NT2/D1 (cell line): ENCODE results near the gene SLC7A10.

Source experiments
- DNase-seq: peaks from one replicate; pipeline ENCODE4 v3.0.0-alpha.2; 2011; ENCODE audit warnings: low read depth, low spot score
- H3K27me3 ChIP-seq: 2 replicates; pipeline ENCODE4 v1.6.0; 2011; ENCODE audit warnings: mild to moderate bottlenecking; ENCODE audit not compliant: insufficient read length, insufficient read depth
- H3K36me3 ChIP-seq: 2 replicates; pipeline ENCODE4 v1.6.1; 2011; ENCODE audit warnings: mild to moderate bottlenecking, low read length, mixed read lengths; ENCODE audit not compliant: insufficient read depth, insufficient read length
- H3K4me1 ChIP-seq: 2 replicates; pipeline ENCODE4 v1.5.1; 2011; ENCODE audit not compliant: insufficient read depth, insufficient read length
- H3K4me3 ChIP-seq: 2 replicates; pipeline ENCODE4 v1.5.1; 2011; ENCODE audit warnings: low read depth; ENCODE audit not compliant: insufficient read length
- H3K9ac ChIP-seq: 2 replicates; pipeline ENCODE4 v1.6.0; 2011; ENCODE audit warnings: low read depth; ENCODE audit not compliant: insufficient read length
- H3K9me3 ChIP-seq: 2 replicates; pipeline ENCODE4 v1.5.1; 2011; ENCODE audit warnings: mild to moderate bottlenecking, low read length; ENCODE audit not compliant: insufficient read depth
- SUZ12 ChIP-seq: IDR thresholded peaks from 2 replicates; pipeline ENCODE4 v1.6.1; 2011; ENCODE audit not compliant: insufficient read length, insufficient read depth; ENCODE audit errors: extremely low read depth
- YY1 ChIP-seq: IDR thresholded peaks from 2 replicates; pipeline ENCODE4 v1.6.1; 2011; ENCODE audit not compliant: insufficient read length, insufficient read depth
- ZNF274 ChIP-seq: IDR thresholded peaks from 2 replicates; pipeline ENCODE4 v1.6.1; 2011; ENCODE audit warnings: mild to moderate bottlenecking, low read depth, low read length

SLC7A10 gene

DNA sequence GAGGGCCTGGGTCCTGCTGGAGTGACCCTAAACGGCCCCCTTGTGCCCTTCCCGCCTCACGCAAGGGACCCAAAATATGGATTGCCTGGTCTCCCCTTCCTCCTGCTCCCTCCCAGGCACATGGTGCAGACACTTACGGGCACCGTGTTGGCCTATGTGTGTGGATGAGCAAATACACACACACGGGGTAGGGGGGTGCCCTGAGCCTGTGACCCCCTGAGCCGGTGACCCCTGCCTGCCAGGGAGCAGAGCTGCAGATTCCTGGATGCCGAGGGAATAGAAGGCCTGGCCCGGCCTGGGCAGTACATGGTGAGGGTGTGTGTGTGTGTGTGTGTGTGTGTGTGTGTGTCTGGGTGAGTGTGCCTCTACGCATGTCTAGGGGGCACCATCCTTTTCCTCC is 43.4 kb upstream of the SLC7A10 start:
- H3K4me1 ChIP-seq, result peaks cover 18% of the 10 kb centered on the region
- H3K4me3 ChIP-seq, result no peak overlapping the region
- TF ChIP-seq YY1 (no peak), SUZ12 (no peak), ZNF274 (no peak)
- H3K9ac ChIP-seq, result no peak overlapping the region
- H3K36me3 ChIP-seq, result no peaks in the 10 kb centered on the region
- no peaks in the 10 kb centered on the region for H3K27me3 ChIP-seq
- H3K9me3 ChIP-seq, result no peaks in the 10 kb centered on the region
- no peak for DNase-seq

DNA sequence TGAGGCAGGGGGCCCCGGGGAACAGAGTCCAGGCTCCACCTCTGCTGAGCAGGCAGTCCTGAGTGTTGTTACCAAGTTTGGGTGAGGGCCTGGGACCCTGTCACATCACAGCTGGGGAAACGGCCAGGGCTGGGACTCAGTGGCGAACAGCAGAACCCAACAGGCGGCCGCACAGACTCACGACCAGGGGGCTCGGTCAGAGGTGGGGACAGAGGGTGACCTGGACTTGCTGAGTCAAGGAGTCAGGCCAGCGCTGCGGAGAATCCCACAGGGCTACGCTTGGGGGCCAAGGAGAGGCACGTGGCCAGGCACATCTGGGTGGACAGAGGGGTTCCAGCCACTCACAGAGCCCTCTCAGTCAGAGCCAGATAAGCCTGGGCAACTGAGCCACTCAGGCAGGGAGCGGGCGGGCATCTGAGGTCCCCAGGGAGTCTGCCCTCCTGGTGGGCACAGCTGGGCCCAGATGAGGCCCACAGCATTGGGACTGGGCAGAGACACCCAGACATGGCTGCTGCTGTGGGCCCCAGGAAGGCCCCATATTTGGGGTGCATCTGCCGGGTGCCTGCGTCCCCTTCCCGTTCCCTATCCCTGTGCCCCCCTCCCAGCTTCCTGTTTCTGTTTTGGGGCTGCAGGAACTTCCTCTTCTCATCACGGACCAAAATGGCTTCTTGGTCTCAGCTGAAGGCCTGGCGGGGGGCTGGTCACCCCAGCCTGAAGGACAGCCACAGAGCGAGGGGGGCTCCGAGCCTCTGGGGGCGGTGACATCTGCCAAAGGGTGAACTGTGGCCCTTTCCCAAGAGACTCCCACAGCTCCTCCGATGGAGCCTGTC is 42.7 kb upstream of the SLC7A10 start:
- no peaks in the 10 kb centered on the region for H3K9me3 ChIP-seq
- H3K27me3 ChIP-seq, result no peaks in the 10 kb centered on the region
- no peaks in the 10 kb centered on the region for H3K36me3 ChIP-seq
- TF ChIP-seq ZNF274, result no peak
- H3K4me3 ChIP-seq, result no peak overlapping the region
- peaks cover 13% of the 10 kb centered on the region for H3K4me1 ChIP-seq
- H3K9ac ChIP-seq, result peak overlapping the region; percentile 42
- no peak for DNase-seq

DNA sequence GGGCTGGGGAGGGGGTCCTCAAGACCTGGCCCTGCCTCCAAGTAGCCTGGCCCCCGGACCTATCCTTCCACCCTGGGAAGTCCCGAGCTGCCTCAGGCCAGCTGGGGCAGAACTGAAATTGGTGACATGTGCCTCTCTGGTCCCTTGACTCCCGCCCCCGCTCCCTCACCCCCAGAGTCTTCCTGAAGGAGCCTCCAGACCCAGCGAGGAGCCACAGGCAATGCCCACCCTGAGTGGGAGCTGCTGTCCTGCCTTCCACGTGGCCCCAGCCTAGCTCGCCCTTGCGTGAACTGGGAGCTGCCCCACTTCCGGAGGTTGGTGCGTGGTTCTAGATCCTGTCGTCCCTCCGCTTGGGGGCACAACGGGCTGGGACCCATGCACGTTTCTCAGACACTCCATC is 42.1 kb upstream of the SLC7A10 start:
- Histone ChIP-seq H3K36me3 (no peaks in the 10 kb centered on the region), H3K27me3 (no peaks in the 10 kb centered on the region), H3K4me3 (no peak overlapping the region), H3K4me1 (peaks cover 9% of the 10 kb centered on the region), H3K9ac (peak overlapping the region; percentile 42), H3K9me3 (no peaks in the 10 kb centered on the region)
- no peak for DNase-seq
- no peak for TF ChIP-seq ZNF274
- TF ChIP-seq YY1, result no peak
- TF ChIP-seq SUZ12, result no peak

DNA sequence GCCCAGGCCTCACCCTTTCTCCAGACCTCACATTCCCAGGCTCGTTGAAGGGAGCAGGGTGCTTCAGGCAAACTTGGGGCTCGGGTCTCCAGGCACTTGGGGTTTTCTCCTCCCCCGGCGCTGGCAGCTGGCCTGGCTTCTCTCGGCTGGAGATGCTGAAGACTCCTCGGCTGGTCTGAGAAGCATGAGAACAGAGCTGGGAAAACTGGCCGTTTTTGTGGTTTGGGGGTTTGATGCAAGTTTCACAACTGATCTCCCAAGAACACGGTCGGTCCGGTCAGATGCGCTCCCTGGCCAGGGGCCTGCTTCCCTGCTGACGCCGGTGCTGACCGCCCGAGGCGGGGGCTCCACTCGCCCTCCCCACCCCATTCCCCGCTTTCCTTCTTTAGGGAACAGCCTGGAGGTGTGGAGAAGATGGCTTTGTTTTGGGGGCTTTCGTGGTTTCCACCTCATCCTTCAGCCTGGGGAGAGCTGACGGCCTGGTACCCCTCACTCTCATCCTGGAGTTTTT is 41.4 kb upstream of the SLC7A10 start:
- Histone ChIP-seq H3K4me3 (no peak overlapping the region), H3K27me3 (no peaks in the 10 kb centered on the region), H3K9me3 (no peaks in the 10 kb centered on the region), H3K4me1 (peaks cover 5% of the 10 kb centered on the region), H3K36me3 (no peaks in the 10 kb centered on the region), H3K9ac (no peak overlapping the region)
- TF ChIP-seq YY1 (no peak), SUZ12 (no peak), ZNF274 (no peak)
- DNase-seq, result no peak

GRCh38 chr19:33264881-33265445 is 39.3 kb upstream of the SLC7A10 start:
- TF ChIP-seq YY1 (no peak), ZNF274 (no peak), SUZ12 (no peak)
- peaks cover 7% of the 10 kb centered on the region for H3K4me1 ChIP-seq
- no peak overlapping the region for H3K9ac ChIP-seq
- no peaks in the 10 kb centered on the region for H3K36me3 ChIP-seq
- no peaks in the 10 kb centered on the region for H3K27me3 ChIP-seq
- no peak overlapping the region for H3K4me3 ChIP-seq
- H3K9me3 ChIP-seq, result no peaks in the 10 kb centered on the region
- no peak for DNase-seq

- Histone ChIP-seq H3K9ac (no peak overlapping the region), H3K9me3 (no peaks in the 10 kb centered on the region), H3K4me1 (peaks cover 7% of the 10 kb centered on the region), H3K4me3 (no peak overlapping the region), H3K36me3 (no peaks in the 10 kb centered on the region), H3K27me3 (no peaks in the 10 kb centered on the region)
- DNase-seq, result no peak
- TF ChIP-seq SUZ12, result no peak
- TF ChIP-seq ZNF274, result no peak
- TF ChIP-seq YY1, result no peak
Measured at GRCh38 chr19:33263325-33264023, 37.8 kb upstream of the SLC7A10 start.

- H3K9me3 ChIP-seq, result no peaks in the 10 kb centered on the region; the same call in 1 of the 2 replicates
- H3K9ac ChIP-seq, result peak overlapping the region; percentile 32
Measured at GRCh38 chr19:33261511-33262189, 36.0 kb upstream of the SLC7A10 start.

More at GRCh38 chr19:33261511-33262189, 36.0 kb upstream of the SLC7A10 start:
- Histone ChIP-seq H3K4me3 (no peak overlapping the region), H3K4me1 (peaks cover 6% of the 10 kb centered on the region), H3K36me3 (no peaks in the 10 kb centered on the region), H3K27me3 (no peaks in the 10 kb centered on the region)
- DNase-seq, result no peak
- TF ChIP-seq ZNF274, result no peak
- TF ChIP-seq SUZ12, result no peak
- TF ChIP-seq YY1, result no peak
